ENCODE data around the gene NINJ1. TPM values are rescaled to one million over a fixed set of nuclear protein-coding genes. Genes with fewer than 3 reads are reported as not detected.

NINJ1 gene
- total and polyA plus RNA-seq, 7 donors = 28.9 to 116 (median 57.8) TPM

DNA sequence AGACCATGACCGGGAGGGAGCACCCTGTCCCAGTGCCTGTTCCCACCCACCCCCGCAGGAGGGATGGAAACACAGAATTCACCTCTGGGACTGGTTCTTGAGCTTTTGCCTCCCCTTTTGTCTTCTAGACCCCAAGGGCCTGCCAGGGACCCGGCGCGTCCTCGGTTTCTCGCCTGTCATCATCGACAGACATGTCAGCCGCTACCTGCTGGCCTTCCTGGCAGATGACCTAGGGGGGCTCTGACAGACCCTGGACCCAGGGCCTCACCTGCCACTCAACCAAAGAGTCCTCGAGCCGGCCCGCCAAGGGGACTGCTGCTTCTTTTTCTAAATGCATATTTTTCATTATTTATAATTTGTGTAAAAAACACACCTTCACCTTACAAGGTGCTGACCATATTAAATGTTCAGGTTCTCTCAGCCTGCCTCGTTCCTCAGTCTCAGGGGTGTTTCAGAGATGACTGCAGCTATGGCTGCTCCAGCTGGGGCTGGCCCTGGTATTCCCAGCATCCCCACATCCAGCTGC lies 21.1 kb downstream of the NINJ1 start:
- Histone ChIP-seq H3K4me3 (no peak overlapping the region), H3K4me1 (peaks cover 0 to 7% (median 3%) of the 10 kb centered on the region in 4 donors), H3K27me3 (no peaks in the 10 kb centered on the region), H3K27ac (no peak overlapping the region), H3K9me3 (no peaks in the 10 kb centered on the region), H3K36me3 (peaks cover 7 to 53% (median 41%) of the 10 kb centered on the region in 4 donors)
- 89 to 95% methylated on average over 13 of the region's 13 CpGs for WGBS, 2 donors
- no peak for TF ChIP-seq EP300 (IDR thresholded peaks at IDR 0.05)
- TF ChIP-seq, protein P1, sequence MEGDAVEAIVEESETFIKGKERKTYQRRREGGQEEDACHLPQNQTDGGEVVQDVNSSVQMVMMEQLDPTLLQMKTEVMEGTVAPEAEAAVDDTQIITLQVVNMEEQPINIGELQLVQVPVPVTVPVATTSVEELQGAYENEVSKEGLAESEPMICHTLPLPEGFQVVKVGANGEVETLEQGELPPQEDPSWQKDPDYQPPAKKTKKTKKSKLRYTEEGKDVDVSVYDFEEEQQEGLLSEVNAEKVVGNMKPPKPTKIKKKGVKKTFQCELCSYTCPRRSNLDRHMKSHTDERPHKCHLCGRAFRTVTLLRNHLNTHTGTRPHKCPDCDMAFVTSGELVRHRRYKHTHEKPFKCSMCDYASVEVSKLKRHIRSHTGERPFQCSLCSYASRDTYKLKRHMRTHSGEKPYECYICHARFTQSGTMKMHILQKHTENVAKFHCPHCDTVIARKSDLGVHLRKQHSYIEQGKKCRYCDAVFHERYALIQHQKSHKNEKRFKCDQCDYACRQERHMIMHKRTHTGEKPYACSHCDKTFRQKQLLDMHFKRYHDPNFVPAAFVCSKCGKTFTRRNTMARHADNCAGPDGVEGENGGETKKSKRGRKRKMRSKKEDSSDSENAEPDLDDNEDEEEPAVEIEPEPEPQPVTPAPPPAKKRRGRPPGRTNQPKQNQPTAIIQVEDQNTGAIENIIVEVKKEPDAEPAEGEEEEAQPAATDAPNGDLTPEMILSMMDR (IDR thresholded peaks at IDR 0.05) = no peak
- TF ChIP-seq POLR2A (IDR thresholded peaks at IDR 0.05) = no peak
- TF ChIP-seq POLR2AphosphoS5 (IDR thresholded peaks at IDR 0.05) = no peak
- intact Hi-C loops (cut with DNase I) = loop anchor here (5.0 kb wide), 1 partner anchor 39 kb away; no protein-coding TSS in a partner anchor
- DNase-seq = no peak

DNA sequence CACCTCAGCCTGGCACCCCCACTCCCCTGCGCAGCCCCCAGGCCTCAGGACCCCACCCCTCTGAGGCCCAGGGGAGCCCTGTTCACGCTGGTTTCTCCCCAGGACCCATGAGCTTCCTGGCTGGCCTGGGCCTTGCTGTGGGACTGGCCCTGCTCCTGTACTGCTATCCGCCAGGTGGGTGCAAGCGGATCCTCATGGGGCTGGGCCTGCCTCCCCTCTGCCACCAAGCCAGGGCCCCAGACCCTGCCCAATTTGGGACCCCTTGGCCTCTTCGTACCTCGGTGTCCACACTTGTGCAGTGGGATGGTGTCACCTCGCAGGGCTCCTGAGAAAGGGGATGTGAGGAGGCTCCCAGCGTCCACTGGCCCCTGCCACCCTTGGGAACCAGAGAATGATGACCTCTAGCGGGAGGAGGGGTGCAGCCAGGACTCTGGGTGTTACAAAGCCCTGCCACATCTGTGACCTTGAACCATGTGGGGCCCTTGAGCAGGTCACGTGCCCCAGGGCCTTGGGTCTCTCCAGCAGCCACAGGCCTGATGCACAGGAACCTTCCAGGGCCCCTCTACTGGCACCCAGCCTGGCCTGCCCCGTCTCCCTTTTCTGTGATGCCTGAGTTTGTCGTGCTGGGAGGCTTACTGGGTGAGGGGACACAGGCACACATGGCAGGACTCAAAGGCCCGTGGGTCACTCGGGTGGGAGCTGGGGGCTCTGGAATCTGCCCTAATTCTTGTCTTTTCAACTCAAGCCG lies 21.8 kb downstream of the NINJ1 start:
- Histone ChIP-seq H3K9me3 (no peaks in the 10 kb centered on the region), H3K4me1 (peaks cover 0 to 7% (median 3%) of the 10 kb centered on the region in 4 donors), H3K36me3 (peaks cover 7 to 55% (median 46%) of the 10 kb centered on the region in 4 donors), H3K27me3 (no peaks in the 10 kb centered on the region), H3K4me3 (no peak overlapping the region), H3K27ac (no peak overlapping the region)
- TF ChIP-seq, protein P1 (IDR thresholded peaks at IDR 0.05) = no peak
- no peak for TF ChIP-seq POLR2A (IDR thresholded peaks at IDR 0.05)
- no peak for TF ChIP-seq POLR2AphosphoS5 (IDR thresholded peaks at IDR 0.05)
- no peak for TF ChIP-seq EP300 (IDR thresholded peaks at IDR 0.05)
- 84 to 90% methylated on average over 15 of the region's 15 CpGs for WGBS, 2 donors
- intact Hi-C loops (cut with DNase I) = loop anchor here (5.0 kb wide), 1 partner anchor 40 kb away; no protein-coding TSS in a partner anchor
- DNase-seq = peak; percentile 58

DNA sequence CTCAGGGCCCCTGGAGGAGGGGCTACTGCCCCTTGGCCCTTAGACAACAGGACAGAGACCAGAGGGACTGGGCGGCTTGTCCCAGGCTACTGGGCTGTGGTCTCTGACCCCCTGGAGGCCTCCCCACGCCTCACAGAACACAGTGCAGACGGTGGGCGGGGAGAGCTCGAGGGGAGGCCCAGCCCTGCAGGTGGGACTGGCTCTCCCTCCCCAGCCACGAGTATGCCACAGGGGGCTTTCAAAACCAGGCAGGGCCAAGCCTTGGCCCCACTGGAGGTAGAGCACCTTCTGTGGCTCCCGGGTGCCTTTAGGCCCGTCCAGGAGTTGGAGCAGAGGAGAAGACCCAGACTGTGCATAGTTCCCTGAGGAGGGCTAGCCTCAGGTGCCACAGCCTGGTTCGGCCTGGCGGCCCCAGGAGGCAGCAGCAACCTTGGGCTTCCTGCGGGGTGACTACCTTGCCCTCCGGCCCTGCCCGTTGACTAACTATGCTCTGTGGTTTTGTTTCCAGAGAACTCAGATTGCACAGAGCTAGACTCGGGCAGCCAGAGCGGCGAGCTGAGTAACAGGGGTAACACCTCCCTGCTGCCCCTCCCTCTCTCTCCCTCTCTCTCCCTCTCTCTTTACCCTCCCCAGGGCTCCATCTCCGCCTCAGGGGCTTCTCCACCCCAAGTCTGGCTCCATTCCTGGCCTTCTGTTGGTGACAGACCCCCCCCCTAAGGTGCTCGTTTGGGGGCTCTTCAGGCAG lies 22.5 kb downstream of the NINJ1 start:
- Histone ChIP-seq H3K27me3 (no peaks in the 10 kb centered on the region), H3K9me3 (no peaks in the 10 kb centered on the region), H3K4me3 (no peak overlapping the region), H3K36me3 (peaks cover 7 to 55% (median 46%) of the 10 kb centered on the region in 4 donors), H3K4me1 (peaks cover 0 to 7% (median 3%) of the 10 kb centered on the region in 4 donors), H3K27ac (no peak overlapping the region)
- intact Hi-C loops (cut with DNase I) = loop anchor here (5.0 kb wide), 1 partner anchor 41 kb away; no protein-coding TSS in a partner anchor
- peak; percentile 63 for DNase-seq
- 77 to 90% methylated on average over 18 of the region's 18 CpGs for WGBS, 2 donors
- TF ChIP-seq POLR2AphosphoS5 (IDR thresholded peaks at IDR 0.05) (no peak), POLR2A (IDR thresholded peaks at IDR 0.05) (no peak), EP300 (IDR thresholded peaks at IDR 0.05) (no peak)
- TF ChIP-seq, protein P1 (IDR thresholded peaks at IDR 0.05) = no peak

DNA sequence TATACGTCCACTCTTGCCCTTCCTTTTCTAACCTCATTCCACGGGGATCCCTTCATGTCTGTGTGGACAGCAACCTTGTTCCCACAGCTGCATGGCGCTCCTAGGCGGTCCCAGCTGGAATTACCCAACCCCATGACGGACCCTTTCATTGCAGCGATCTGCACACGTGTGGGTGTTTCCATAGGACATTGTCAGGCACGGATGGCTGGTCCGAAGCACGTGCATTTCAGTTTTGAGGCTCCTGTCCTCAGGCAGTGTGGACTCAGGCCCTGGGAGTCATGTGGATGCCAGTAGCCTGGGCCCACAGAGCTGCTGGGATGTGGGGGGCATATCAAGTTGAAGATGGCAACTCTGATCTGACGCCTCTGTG lies 23.1 kb downstream of the NINJ1 start:
- Histone ChIP-seq H3K9me3 (no peaks in the 10 kb centered on the region), H3K36me3 (peaks cover 7 to 55% (median 46%) of the 10 kb centered on the region in 4 donors), H3K27me3 (no peaks in the 10 kb centered on the region), H3K27ac (no peak overlapping the region), H3K4me1 (peaks cover 0 to 7% (median 3%) of the 10 kb centered on the region in 4 donors), H3K4me3 (no peak overlapping the region)
- 88 to 91% methylated on average over 11 of the region's 11 CpGs for WGBS, 2 donors
- DNase-seq = peak; percentile 56
- intact Hi-C loops (cut with DNase I) = loop anchor here (5.0 kb wide), 1 partner anchor 41 kb away; no protein-coding TSS in a partner anchor
- TF ChIP-seq, protein P1 (IDR thresholded peaks at IDR 0.05) = no peak
